GM19351 (cell line): Measurements from ENCODE around the gene TFAP2E.

Source experiments
- ATAC-seq: cut with Tn5 transposase; IDR thresholded peaks from one replicate; pipeline ENCODE4 v1.9.1; 2021; ENCODE audit warnings: mild to moderate bottlenecking, moderate library complexity; ENCODE audit not compliant: unreplicated experiment

The TFAP2E gene

GRCh38 chr1:35640380-35641232 is 67.5 kb downstream of the TFAP2E start:
- ATAC-seq: no peak

DNA sequence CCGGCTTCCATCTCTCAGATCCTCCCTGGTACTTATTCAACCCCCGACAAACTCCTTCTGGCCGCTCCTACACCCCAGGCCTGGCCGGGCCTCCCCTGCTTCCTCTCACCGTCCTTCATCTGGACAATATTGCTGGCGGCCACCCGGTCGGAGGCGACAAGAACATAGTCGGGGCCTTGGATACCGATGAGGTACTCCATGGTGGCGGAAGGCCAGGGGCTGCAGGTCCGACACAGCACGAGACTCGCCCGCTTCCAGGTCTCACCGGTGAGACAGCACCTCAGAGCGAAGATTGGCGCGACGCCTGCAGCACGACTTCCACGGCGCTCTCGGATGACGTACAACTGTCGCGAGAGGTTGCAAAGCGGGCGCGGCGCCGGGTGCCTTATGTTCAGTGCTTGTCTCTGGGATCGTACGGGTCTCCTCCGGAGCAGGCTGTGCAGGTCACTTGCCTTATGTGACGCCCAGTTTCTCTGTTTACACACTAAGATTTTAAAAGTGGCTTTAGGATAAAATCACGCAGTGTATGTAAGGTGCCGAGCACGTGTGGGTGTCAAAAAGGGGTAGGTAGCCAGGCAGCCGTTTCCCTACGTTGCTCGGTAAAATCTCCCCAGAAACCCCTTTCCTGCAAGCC is 68.2 kb downstream of the TFAP2E start, which contains the start of gene PSMB2:
Gene PSMB2, minus strand, starts transcription at position 294 of the 634 bp plus-strand sequence. Its CDS starts 94 bp downstream, at position 200.
- ATAC-seq: peak; percentile 84

GRCh38 chr1:35642471-35642955 is 69.4 kb downstream of the TFAP2E start:
- no peak for ATAC-seq

- no peak for ATAC-seq
These were observed 71.1 kb downstream of the TFAP2E start for GRCh38 chr1:35644204-35644603.
